Central memory CD8-positive, alpha-beta T cell (primary cell): ENCODE results near the gene DTX2.
"Not testable (repeated sequence)": the region's sequence is repeated elsewhere in the genome, so short reads cannot be mapped to it uniquely, and the experiment has no call there.

Experiments used
- ATAC-seq: fragments of 150-1000 bp; cut with Tn5 transposase; replicated peaks from 2 replicates; pipeline ENCODE4 v1.10.0; 2022; ENCODE audit warnings: mild to moderate bottlenecking, moderate FRiP score, moderate number of reproducible peaks; ENCODE audit not compliant: poor library complexity, severe bottlenecking; ENCODE audit errors: extremely low read depth
- DNase-seq, 2 donors: peaks; one replicate each; pipeline ENCODE4 v3.0.0; 2021; ENCODE audit warnings: low spot score in 2 of 2
- H3K27ac Mint-ChIP-seq: one replicate; pipeline ENCODE4 v1.8.0; 2022; ENCODE audit warnings: low read depth, mild to moderate bottlenecking, moderate library complexity, mixed read lengths
- H3K27me3 Mint-ChIP-seq: one replicate; pipeline ENCODE4 v1.8.0; 2022; ENCODE audit warnings: mixed read lengths
- H3K36me3 Mint-ChIP-seq: one replicate; pipeline ENCODE4 v1.8.0; 2022; ENCODE audit warnings: mild to moderate bottlenecking, moderate library complexity, mixed read lengths; ENCODE audit not compliant: insufficient read depth
- H3K4me1 Mint-ChIP-seq: one replicate; pipeline ENCODE4 v1.8.0; 2022; ENCODE audit warnings: mixed read lengths
- H3K4me3 Mint-ChIP-seq: one replicate; pipeline ENCODE4 v1.8.0; 2022; ENCODE audit warnings: mild to moderate bottlenecking, moderate library complexity, mixed read lengths
- H3K9me3 Mint-ChIP-seq: one replicate; pipeline ENCODE4 v1.8.0; 2022; ENCODE audit warnings: mixed read lengths

The DTX2 gene

DNA sequence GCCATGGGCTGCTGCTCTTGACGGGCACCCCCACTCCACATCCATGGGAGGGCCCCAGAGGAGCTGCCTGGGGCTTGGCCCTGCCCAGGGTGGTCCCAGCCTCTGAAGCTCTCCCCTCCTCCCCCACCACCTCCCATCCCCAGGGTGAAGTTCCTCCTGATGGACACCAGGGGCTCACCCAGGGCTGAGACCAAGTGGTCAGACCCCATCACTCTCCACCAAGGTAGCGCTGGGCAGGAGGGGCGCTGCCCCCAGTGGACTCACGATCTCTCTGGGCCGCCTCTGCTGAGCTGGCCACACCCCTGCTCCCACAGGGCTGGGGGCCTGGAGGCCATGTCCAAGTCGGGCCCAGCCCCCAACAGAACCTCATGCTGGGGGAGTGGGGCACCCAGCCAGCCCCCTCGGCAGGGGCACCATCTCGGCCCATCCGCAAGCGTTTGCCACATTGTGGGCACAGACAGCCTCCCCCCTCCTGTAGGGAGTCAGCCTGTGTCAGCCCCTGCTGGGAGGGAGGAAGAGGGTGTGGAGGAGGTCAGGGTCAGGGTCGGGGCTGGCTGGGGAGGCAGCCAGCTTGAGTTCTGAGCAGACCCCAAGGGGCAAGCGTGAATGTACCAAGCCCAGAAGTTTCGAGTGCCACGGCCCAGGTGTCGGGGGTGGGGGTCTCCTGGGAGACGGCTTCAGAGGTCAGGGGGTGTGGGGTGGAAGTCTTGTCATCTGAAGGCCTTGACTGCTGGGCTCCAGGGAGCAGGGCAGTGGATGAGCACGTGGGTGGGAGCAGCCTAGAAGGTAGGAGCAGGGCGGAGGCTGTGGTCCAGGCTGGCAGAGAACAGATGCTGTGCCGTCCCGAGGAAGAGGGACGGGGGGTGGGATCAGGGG is 51.7 kb downstream of the DTX2 start:
- Mint-ChIP-seq H3K27me3 (no peaks in the 10 kb centered on the region), H3K36me3 (peaks cover 2% of the 10 kb centered on the region), H3K9me3 (no peaks in the 10 kb centered on the region), H3K4me3 (no peak overlapping the region), H3K4me1 (no peaks in the 10 kb centered on the region), H3K27ac (no peak overlapping the region)
- DNase-seq (peak in 1 of 2 donors; percentile 4), ATAC-seq (no peak)

DNA sequence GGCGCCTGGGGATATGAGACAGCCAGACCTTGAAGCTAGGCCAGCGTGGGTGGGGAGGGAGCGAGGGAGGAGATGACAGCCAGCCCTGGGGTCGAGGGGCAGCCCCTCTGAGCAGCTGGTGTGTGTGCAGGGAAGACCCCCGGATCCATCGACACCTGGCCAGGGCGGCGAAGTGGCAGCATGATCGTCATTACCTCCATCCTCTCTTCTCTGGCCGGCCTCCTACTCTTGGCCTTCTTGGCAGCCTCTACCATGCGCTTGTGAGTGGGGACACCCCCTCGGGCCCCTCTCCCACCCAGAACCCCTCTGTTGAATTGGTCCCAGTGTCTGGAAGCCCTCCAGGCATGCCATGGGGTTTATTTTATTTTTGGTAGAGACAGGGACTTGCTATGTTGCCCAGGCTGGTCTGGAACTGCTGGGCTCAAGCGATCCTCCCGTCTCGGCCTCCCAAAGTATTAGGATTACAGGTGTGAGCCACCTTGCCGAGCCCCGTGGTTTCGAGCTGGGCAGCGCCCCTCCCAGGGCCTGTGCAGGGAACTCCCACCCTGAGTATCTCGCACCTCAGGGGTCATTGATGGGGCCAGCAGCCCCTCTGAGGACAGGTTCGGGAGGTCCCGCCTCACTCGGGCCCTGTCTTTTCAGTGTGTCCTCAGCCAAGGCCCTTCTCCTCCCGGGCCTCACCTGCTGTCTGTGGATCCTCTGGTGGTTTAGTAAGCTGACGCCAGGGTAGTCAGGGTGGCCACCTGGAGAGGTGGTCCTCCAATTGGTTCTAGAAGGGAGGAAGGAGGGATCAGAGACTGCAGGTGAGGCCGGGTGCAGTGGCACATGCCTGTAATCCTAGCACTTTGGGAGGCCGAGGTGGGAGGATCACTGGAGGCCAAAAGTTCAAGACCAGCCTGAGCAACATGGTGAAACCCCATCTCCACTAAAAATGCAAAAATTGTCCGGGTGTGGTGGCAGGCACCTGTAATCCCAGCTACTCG is 52.6 kb downstream of the DTX2 start:
- Mint-ChIP-seq H3K36me3 (peaks cover 2% of the 10 kb centered on the region), H3K27me3 (no peaks in the 10 kb centered on the region), H3K4me1 (no peaks in the 10 kb centered on the region), H3K4me3 (no peak overlapping the region), H3K27ac (no peak overlapping the region), H3K9me3 (no peaks in the 10 kb centered on the region)
- ATAC-seq (no peak), DNase-seq (peak in 1 of 2 donors; percentile 5)

GRCh38 chr7:76514926-76515771 is 53.6 kb downstream of the DTX2 start:
- H3K4me3 Mint-ChIP-seq: no peak overlapping the region
- no peak overlapping the region for H3K27ac Mint-ChIP-seq
- no peaks in the 10 kb centered on the region for H3K27me3 Mint-ChIP-seq
- H3K9me3 Mint-ChIP-seq: no peaks in the 10 kb centered on the region
- ATAC-seq (no peak), DNase-seq (peak in 1 of 2 donors; percentile 6)
- no peaks in the 10 kb centered on the region for H3K4me1 Mint-ChIP-seq
- H3K36me3 Mint-ChIP-seq: peaks cover 1% of the 10 kb centered on the region

DNA sequence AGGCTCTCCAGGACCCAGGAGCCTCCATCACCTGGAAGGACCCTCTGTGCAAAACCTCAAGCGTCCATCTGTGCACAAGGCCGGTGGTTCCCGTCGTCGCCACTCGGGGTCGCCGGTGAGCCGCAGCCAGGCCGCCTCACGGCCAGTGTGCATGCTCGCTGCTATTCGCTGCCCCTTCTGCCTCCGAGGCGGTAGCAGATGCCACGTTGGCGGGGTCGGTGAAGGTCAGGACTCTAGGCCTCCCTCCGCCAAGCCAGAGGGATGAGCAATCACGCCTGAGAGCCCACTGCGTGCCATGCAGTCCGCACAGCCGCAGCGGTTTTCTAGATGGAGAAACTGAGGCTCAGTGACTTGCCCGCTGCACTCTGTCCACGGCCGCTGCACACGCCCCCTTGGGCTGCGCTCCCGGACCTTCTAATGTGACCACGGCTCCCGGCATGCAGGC is 54.5 kb downstream of the DTX2 start:
- H3K4me3 Mint-ChIP-seq: no peak overlapping the region
- no peak for ATAC-seq
- peaks cover 1% of the 10 kb centered on the region for H3K36me3 Mint-ChIP-seq
- H3K9me3 Mint-ChIP-seq: no peaks in the 10 kb centered on the region
- no peaks in the 10 kb centered on the region for H3K27me3 Mint-ChIP-seq
- H3K4me1 Mint-ChIP-seq: no peaks in the 10 kb centered on the region
- no peak for DNase-seq
- H3K27ac Mint-ChIP-seq: no peak overlapping the region

GRCh38 chr7:76516932-76517331 is 55.4 kb downstream of the DTX2 start:
- not testable (repeated sequence) for H3K9me3 Mint-ChIP-seq, H3K4me1 Mint-ChIP-seq, H3K36me3 Mint-ChIP-seq

DNA sequence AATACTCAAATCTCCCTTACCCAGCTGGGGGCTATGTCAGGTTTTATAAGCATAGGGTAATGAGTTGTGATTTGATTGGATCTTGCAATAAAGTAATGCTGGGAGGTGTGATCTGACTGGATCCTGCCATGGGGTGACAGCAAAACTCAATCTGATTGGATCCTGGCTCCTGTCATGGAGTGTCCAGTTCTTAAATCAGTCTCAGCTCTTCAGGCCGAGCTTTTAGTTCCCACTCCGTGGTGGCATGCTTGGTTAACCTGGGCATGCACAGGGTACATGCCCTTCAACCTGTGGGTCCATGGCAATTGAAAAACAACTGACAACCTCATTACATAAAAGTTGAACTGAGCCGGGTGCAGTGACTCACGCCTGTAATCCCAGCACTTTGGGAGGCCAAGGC is 64.7 kb downstream of the DTX2 start:
- not testable (repeated sequence) for DNase-seq, H3K36me3 Mint-ChIP-seq, H3K27me3 Mint-ChIP-seq, H3K4me3 Mint-ChIP-seq, H3K4me1 Mint-ChIP-seq, H3K9me3 Mint-ChIP-seq, ATAC-seq, H3K27ac Mint-ChIP-seq

More at GRCh38 chr7:76516932-76517331, 55.4 kb downstream of the DTX2 start:
- H3K4me3 Mint-ChIP-seq, ATAC-seq, H3K27ac Mint-ChIP-seq, H3K27me3 Mint-ChIP-seq, DNase-seq: not testable (repeated sequence)

DNA sequence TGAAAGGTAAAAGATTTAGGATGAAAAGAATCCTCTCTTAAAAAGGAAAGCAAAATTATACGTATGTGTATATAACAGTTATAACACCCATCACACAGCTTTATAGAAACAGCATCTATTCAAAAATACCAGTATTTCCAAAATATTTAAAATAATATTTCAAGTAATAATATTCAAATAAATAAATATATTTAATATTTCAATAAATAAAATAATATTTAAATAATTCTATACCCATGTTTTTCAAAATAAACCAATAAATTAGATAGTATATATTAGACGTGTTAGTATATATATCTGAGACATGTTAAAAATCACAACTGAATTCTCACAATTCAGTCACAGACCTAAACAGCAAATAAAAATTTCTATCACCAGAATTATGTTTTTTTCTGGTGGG is 70.1 kb downstream of the DTX2 start:
- not testable (repeated sequence) for H3K36me3 Mint-ChIP-seq, H3K4me1 Mint-ChIP-seq, H3K4me3 Mint-ChIP-seq, H3K9me3 Mint-ChIP-seq, H3K27me3 Mint-ChIP-seq, ATAC-seq, H3K27ac Mint-ChIP-seq, DNase-seq

DNA sequence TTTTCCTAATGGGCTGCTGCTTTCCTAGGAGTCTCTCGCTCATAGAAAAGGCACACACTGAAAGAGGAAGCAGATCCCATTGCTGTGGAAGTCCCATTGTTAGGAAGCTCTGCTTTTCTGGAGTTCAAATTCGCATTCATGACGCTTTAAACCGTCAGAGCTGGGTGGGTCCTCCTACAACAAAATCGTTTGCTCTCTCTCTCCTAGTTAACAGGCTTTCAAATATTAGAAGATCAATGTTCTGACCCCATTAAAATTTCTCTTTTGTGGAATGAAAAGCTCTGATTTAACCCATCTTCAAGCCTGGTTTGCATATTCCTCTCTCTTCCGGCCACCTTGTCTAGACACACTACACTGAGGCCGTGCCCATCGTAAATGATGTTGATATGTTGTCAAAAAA is 81.7 kb downstream of the DTX2 start, which contains the start of gene SPDYE16:
Gene SPDYE16 (minus strand): TSS at position 101 of the 400 bp plus-strand sequence. CDS start 1,838 bp downstream, outside the sequence.
- DNase-seq, ATAC-seq, H3K36me3 Mint-ChIP-seq, H3K27me3 Mint-ChIP-seq, H3K9me3 Mint-ChIP-seq, H3K4me3 Mint-ChIP-seq, H3K4me1 Mint-ChIP-seq, H3K27ac Mint-ChIP-seq: not testable (repeated sequence)

GRCh38 chr7:76549025-76549854 is 87.7 kb downstream of the DTX2 start:
- peak overlapping the region; percentile 92 for H3K4me3 Mint-ChIP-seq
- peak; percentile 99 for ATAC-seq
- H3K9me3 Mint-ChIP-seq, H3K27me3 Mint-ChIP-seq: not testable (repeated sequence)
- DNase-seq: peak; percentile 52 to 62
- peaks cover 21% of the 10 kb centered on the region for H3K4me1 Mint-ChIP-seq
- peak overlapping the region; percentile 72 for H3K27ac Mint-ChIP-seq
- H3K36me3 Mint-ChIP-seq: peaks cover 14% of the 10 kb centered on the region

- H3K27me3 Mint-ChIP-seq, ATAC-seq, DNase-seq, H3K9me3 Mint-ChIP-seq: not testable (repeated sequence)
- Mint-ChIP-seq H3K27ac (peak overlapping the region; percentile 72), H3K4me3 (peak overlapping the region; percentile 92), H3K36me3 (peaks cover 17% of the 10 kb centered on the region), H3K4me1 (peaks cover 24% of the 10 kb centered on the region)
These were observed 88.3 kb downstream of the DTX2 start for GRCh38 chr7:76549855-76550248.

DNA sequence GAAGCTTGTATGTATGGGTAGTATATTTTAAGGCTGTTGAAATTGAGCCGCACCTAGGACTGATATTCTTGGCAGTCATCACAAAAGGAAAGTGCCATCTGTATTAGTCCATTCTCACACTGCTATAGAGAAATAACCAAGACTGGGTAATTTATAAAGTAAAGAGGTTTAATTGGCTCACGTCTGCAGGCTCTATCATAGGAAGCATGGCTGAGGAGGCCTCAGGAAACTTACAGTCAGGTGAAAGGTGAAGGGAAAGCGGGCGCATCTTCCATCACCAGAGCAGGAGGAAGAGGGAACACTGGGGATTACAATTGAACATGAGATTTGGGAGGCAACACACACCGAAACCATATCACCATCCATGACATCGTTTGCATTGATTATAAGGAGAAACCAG is 90.5 kb downstream of the DTX2 start:
- H3K4me3 Mint-ChIP-seq, DNase-seq, ATAC-seq, H3K9me3 Mint-ChIP-seq, H3K27ac Mint-ChIP-seq, H3K27me3 Mint-ChIP-seq: not testable (repeated sequence)
- H3K36me3 Mint-ChIP-seq: peaks cover 19% of the 10 kb centered on the region
- peaks cover 33% of the 10 kb centered on the region for H3K4me1 Mint-ChIP-seq
